Activated naive CD4-positive, alpha-beta T cell treated with Interleukin-2 at 50 U/mL for 16 hours (primary cell): ENCODE measurements around the gene GUK1.
A peak's percentile ranks its signal among the peaks of the same experiment; 100 is the strongest.

ENCODE experiments used
- DNase-seq: peaks from one replicate; pipeline ENCODE4 v3.0.0-alpha.2; 2020

GUK1 gene

DNA sequence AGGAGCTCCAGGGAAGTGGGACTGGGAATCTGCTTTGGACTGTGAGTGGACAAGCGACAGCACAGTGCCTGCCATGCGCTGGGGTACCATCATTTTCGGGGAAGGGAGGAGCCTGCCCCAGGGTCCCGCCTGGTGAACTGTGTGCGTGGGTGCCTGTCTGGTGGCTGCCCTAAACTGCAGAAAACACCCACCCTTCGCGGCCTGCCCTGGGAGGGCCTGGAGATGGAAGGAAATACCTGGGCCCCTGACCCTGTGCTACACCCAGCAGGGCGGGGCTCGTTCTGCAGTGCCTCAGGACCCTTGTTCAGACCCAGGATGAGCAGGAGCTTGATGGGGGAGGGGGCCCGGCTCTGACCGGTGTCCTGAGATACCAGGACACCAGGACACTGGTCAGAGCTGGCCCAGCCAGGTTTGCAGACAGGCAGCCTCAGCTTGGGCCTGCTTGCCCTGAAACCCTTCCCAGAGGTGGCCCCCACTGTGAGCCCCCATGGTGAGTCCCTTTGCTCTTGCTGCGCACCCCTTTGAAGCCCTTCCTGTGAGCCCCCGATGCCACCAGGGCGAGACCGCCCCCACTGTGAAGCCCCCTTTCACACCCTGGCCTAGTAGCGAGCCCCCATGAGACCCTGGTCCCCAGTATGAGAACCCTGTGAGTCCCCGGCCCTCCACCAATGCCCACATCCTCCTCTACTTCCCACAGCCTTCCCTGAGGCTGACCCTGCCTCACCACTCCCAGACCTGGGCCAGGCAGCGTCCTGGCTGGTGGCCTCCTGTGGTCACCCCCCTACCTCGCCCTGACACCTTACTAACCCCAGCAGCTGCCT is 12.2 kb downstream of the GUK1 start:
- no peak for DNase-seq

DNA sequence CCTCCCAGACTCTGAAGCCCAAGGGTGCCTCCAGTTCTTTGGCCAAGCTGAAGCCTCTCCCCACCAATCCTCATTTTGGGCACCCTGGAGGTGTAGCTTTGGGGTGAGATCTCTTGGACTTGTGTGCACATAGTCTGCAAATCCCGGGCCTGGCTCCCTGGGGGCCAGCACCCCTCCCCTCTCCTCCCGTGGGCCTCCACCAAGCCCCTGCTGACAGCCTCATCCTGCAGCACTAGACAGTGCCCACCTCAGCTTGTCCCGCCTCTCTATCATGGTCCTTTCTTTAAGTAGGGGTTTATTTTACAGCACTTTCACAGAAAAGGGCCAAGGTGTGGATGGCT is 12.8 kb downstream of the GUK1 start:
- no peak for DNase-seq

GRCh38 chr1:228154021-228154669 is 14.1 kb downstream of the GUK1 start:
- DNase-seq: no peak

- DNase-seq: peak; percentile 29
Observed at GRCh38 chr1:228154670-228155571, 14.8 kb downstream of the GUK1 start.

DNA sequence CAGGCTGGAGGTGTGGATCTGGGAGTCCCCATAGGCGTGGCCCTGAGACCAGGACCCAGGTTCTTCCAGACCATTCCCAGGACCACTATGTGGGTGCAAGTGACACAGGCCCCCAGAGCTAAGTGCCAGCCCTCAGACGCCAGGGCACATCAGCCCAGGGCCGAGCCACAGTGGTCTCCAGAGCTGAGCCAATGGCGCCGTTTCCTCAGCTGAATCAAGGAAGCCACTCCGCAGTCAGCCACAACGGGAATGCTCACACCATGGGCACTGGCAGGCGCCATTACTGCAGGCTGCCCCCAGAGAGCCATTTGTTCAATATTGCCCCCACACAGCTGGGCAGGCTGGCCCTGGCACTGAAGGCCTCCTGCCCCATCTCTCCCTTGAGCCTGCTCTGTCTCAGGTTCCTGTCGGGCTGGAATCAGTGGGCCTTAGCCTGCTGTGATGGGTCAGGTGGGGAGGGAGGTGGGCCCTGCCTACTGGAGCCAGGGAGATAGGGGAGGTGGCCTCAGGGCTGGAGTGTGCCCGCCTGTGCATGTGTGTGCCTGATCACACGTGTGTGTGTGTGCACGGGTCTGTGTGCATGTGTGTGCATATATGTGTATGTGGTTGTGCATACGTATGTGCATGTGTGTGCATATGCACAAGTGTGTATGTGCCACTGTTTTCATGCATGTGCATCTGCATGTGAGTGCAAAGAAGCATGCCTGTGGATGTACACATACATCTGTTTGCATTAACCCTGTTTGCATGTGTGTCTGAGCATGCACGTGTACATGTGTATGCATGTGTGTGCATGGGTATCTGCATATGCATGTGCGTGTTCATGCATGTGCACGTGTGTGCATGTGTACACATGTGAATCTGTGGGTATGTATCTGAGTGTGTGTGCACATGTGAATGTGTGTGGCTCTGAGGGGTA is 15.8 kb downstream of the GUK1 start:
- no peak for DNase-seq

GRCh38 chr1:228156515-228156881 is 16.4 kb downstream of the GUK1 start:
- no peak for DNase-seq

GRCh38 chr1:228156941-228157728 is 17.1 kb downstream of the GUK1 start:
- no peak for DNase-seq

GRCh38 chr1:228157729-228158126 is 17.6 kb downstream of the GUK1 start:
- DNase-seq: no peak

DNA sequence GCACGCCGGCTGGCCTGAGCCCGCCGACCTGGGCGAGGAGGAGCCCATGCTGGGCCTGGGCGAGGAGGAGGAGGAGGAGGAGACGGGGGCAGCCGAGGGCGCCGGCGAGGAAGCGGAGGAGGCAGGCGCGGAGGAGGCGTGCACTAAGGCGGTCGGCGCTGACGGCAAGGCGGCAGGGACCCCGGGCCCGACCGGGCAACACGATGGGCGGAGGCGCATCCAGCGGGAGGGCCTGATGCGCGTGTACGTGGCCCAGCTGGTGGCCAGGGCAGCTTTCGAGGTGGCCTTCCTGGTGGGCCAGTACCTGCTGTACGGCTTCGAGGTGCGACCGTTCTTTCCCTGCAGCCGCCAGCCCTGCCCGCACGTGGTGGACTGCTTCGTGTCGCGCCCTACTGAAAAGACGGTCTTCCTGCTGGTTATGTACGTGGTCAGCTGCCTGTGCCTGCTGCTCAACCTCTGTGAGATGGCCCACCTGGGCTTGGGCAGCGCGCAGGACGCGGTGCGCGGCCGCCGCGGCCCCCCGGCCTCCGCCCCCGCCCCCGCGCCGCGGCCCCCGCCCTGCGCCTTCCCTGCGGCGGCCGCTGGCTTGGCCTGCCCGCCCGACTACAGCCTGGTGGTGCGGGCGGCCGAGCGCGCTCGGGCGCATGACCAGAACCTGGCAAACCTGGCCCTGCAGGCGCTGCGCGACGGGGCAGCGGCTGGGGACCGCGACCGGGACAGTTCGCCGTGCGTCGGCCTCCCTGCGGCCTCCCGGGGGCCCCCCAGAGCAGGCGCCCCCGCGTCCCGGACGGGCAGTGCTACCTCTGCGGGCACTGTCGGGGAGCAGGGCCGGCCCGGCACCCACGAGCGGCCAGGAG is 18.3 kb downstream of the GUK1 start:
- DNase-seq: no peak

GRCh38 chr1:228159008-228159665 is 19.1 kb downstream of the GUK1 start:
- DNase-seq: no peak

- no peak for DNase-seq
Observed at GRCh38 chr1:228160201-228160761, 20.2 kb downstream of the GUK1 start.

- no peak for DNase-seq
Observed at GRCh38 chr1:228161362-228161761, 21.3 kb downstream of the GUK1 start.

- DNase-seq: no peak
Observed at GRCh38 chr1:228161866-228162265, 21.8 kb downstream of the GUK1 start.

- DNase-seq: no peak
Observed at GRCh38 chr1:228162286-228163006, 22.4 kb downstream of the GUK1 start.

- DNase-seq: no peak
Observed at GRCh38 chr1:228163007-228163753, 23.1 kb downstream of the GUK1 start.

DNA sequence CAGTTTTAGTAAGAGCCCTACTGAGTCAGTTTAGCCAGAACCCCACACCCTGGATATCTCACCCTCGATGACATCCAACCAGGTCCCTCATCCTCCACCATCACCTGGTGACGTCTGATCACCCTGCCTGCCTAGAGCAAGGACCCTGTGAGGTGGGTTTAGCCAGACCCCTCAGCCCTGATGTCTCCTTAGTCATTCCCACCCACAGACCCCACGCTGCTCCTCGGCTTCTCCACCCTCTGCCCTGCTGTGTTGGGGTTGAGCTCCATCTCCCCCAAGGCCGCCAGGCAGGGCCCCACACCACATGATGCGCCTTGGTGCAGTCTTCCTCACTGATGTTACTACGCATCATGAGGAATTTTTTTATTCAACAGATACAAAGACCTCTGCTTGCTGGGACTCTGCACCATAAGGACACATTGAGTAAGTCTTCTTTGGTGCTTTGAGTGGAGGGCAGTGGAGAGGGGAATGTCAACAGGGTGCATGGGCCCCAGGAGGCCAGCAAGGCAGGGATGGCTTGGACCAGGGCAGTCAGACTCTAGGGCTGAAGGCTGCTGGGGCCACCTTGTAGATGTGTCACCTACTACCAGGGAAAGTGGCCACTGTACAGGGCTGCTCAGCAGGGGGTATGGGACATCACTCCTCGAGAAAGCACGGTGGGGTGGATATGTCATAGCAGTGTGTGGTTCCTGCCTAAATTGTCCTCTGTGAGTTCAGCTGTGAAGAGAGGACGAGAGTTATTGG is 23.9 kb downstream of the GUK1 start:
- no peak for DNase-seq

GRCh38 chr1:228164561-228165371 is 24.7 kb downstream of the GUK1 start:
- no peak for DNase-seq
